Endothelial cell of umbilical vein (primary cell): Measurements from ENCODE around the gene NR2C2. TPM values are rescaled to one million over a fixed set of nuclear protein-coding genes. Genes with fewer than 3 reads are reported as not detected.

Source experiments
- BruUV-seq: library from RNA; stranded (reverse); fragments of 400-500 nt; replicated peaks from 2 replicates; lab custom pipeline; 2021; lab: Mats Ljungman, UMichigan
- CTCF ChIA-PET: fragments of 300-600, 350-600 bp; sonication (Branson Sonifier 250); formaldehyde crosslinking; loops from one replicate; lab custom pipeline; 2021; ENCODE audit warnings: antibody characterized with exemption, inconsistent platforms; lab: Charles Lee
- POLR2A ChIA-PET: fragments of 300-600, 350-600 bp; sonication (Branson Sonifier 250); formaldehyde crosslinking; loops from one replicate; lab custom pipeline; 2021; ENCODE audit warnings: antibody characterized with exemption, inconsistent platforms; lab: Charles Lee
- DNase-seq: peaks from one replicate; pipeline ENCODE4 v3.0.0-alpha.2; 2011; ENCODE audit warnings: low read depth, low spot score
- FAIRE-seq: peaks from 2 replicates; lab custom pipeline; 2011; peaks lifted over from hg19 to GRCh38; lab: Jason Lieb, UNC
- H2AFZ ChIP-seq: 2 replicates; pipeline ENCODE4 v1.6.0; 2012; ENCODE audit warnings: low read depth, low read length, control low read depth, inconsistent platforms
- H3K27ac ChIP-seq: 2 replicates; pipeline ENCODE4 v1.5.1; 2011; ENCODE audit warnings: low read depth, mild to moderate bottlenecking, control low read depth, low read length, moderate library complexity; ENCODE audit not compliant: insufficient read depth
- H3K27me3 ChIP-seq, 2 experiments: 2 replicates each; pipeline versions ENCODE4 v1.6.0 to v1.6.1; 2011; ENCODE audit warnings: low read length in 2 of 2, mixed read lengths in 1 of 2; ENCODE audit not compliant: control insufficient read depth in 2 of 2, insufficient read depth in 2 of 2
- H3K36me3 ChIP-seq, 2 experiments: 2 replicates in 1 of 2; 3 replicates in 1 of 2; pipeline ENCODE4 v1.5.1; 2011; ENCODE audit warnings: low read length in 2 of 2, mild to moderate bottlenecking in 1 of 2, moderate library complexity in 1 of 2; ENCODE audit not compliant: control insufficient read depth in 2 of 2, insufficient read depth in 2 of 2; ENCODE audit errors: extremely low read depth in 1 of 2
- H3K4me1 ChIP-seq: 3 replicates; pipeline ENCODE4 v1.5.1; 2011; ENCODE audit warnings: mild to moderate bottlenecking, low read length; ENCODE audit not compliant: control insufficient read depth, insufficient read depth; ENCODE audit errors: extremely low read depth
- H3K4me2 ChIP-seq: 2 replicates; pipeline ENCODE4 v1.6.1; 2011; ENCODE audit warnings: low read length, control low read depth, mixed read lengths; ENCODE audit not compliant: insufficient read depth
- H3K4me3 ChIP-seq, 3 experiments: fragments of 200-600 bp in 1 of 3; sonication (generic), shearing (Covaris generic) in 1 of 3; replicated peaks in 1 of 3; 2 replicates each; pipeline ENCODE4 v1.5.1; 2011 to 2016; ENCODE audit warnings: control low read depth in 3 of 3, low read length in 3 of 3, mild to moderate bottlenecking in 2 of 3, inconsistent platforms in 1 of 3, low read depth in 1 of 3, moderate library complexity in 1 of 3; ENCODE audit not compliant: insufficient read depth in 1 of 3
- H3K79me2 ChIP-seq: 2 replicates; pipeline ENCODE4 v1.6.0; 2012; ENCODE audit warnings: low read length, inconsistent platforms; ENCODE audit not compliant: control insufficient read depth, insufficient read depth
- H3K9ac ChIP-seq: replicated peaks from 2 replicates; pipeline ENCODE3; 2011; ENCODE audit warnings: low read length, control low read depth; ENCODE audit not compliant: insufficient read depth; ENCODE audit errors: extremely low read depth
- H3K9me1 ChIP-seq: replicated peaks from 3 replicates; pipeline ENCODE4 v1.6.0; 2011; ENCODE audit warnings: mild to moderate bottlenecking, low read length; ENCODE audit not compliant: control insufficient read depth, insufficient read depth; ENCODE audit errors: extremely low read depth
- H3K9me3 ChIP-seq: replicated peaks from 2 replicates; pipeline ENCODE4 v1.5.1; 2012; ENCODE audit warnings: low read length, inconsistent platforms; ENCODE audit not compliant: control insufficient read depth, insufficient read depth
- H4K20me1 ChIP-seq: replicated peaks from 2 replicates; pipeline ENCODE3; 2011; ENCODE audit warnings: mild to moderate bottlenecking, low read length; ENCODE audit not compliant: control insufficient read depth, insufficient read depth; ENCODE audit errors: extremely low read depth
- CTCF ChIP-seq, 2 donors: IDR thresholded peaks; 1 replicate in 1 of 2; 2 replicates in 1 of 2; pipeline ENCODE4 v1.5.1; 2011; ENCODE audit warnings: low read length in 2 of 2, mild to moderate bottlenecking in 2 of 2, moderate library complexity in 2 of 2, control low read depth in 1 of 2, inconsistent platforms in 1 of 2, low read depth in 1 of 2; ENCODE audit not compliant: insufficient read depth in 1 of 2; ENCODE audit errors: extremely low read depth in 1 of 2
- EZH2 ChIP-seq: IDR thresholded peaks from 2 replicates; pipeline ENCODE4 v1.6.1; 2012; ENCODE audit warnings: borderline replicate concordance, low read depth, mild to moderate bottlenecking, moderate library complexity, low read length, inconsistent platforms; ENCODE audit not compliant: severe bottlenecking
- FOS ChIP-seq: IDR thresholded peaks from 2 replicates; pipeline ENCODE4 v1.6.1; 2011; ENCODE audit warnings: mild to moderate bottlenecking, low read length, moderate library complexity, borderline replicate concordance; ENCODE audit not compliant: insufficient read depth
- GATA2 ChIP-seq: IDR thresholded peaks from 2 replicates; pipeline ENCODE4 v1.7.0; 2011; ENCODE audit warnings: low read depth, mild to moderate bottlenecking, moderate library complexity, mixed read lengths, low read length; ENCODE audit not compliant: insufficient read length, insufficient read depth
- JUN ChIP-seq: IDR thresholded peaks from 2 replicates; pipeline ENCODE4 v1.6.1; 2011; ENCODE audit warnings: borderline replicate concordance, low read depth; ENCODE audit not compliant: insufficient read length, insufficient read depth
- MAX ChIP-seq: IDR thresholded peaks from 2 replicates; pipeline ENCODE4 v1.6.1; 2011; ENCODE audit not compliant: insufficient read depth, insufficient read length
- MYC ChIP-seq: IDR thresholded peaks from one replicate; pipeline ENCODE4 v1.6.1; 2011; ENCODE audit warnings: mild to moderate bottlenecking, low read depth, low read length
- POLR2A ChIP-seq: IDR thresholded peaks from 2 replicates; pipeline ENCODE4 v1.6.1; 2012; ENCODE audit warnings: low read depth, mild to moderate bottlenecking, control low read depth, low read length
- POLR2AphosphoS5 ChIP-seq: IDR thresholded peaks from 2 replicates; pipeline ENCODE4 v1.6.1; 2012; ENCODE audit warnings: low read depth, mild to moderate bottlenecking, control low read depth, low read length, moderate library complexity; ENCODE audit not compliant: insufficient read depth
- dilution Hi-C: fragments of 300-500 bp; cut with MboI; formaldehyde crosslinking; loops from one replicate; pipeline ENCODE4 v1.15.0; 2019; ENCODE audit warnings: low sequenced_read_pairs; ENCODE audit not compliant: extremely low pct_ligation_motif_present
- intact Hi-C: fragments of 100-400 bp; cut with micrococcal nuclease; formaldehyde crosslinking; loops from one replicate; pipeline ENCODE4 v1.10.0; 2022
- polyA plus RNA-seq, 4 experiments: library from polyadenylated mRNA; depleted of rRNA in 3 of 4; stranded (reverse) in 3 of 4; unstranded in 1 of 4; fragments of >200 nt; gene quantifications; 2 replicates each; pipeline versions ENCODE4 v1.2.1 to v1.2.3, GENCODE V29; 2011 to 2012; ENCODE audit warnings: missing spikeins in 1 of 4
- total RNA-seq: library from RNA; stranded (reverse); gene quantifications from 2 replicates; pipeline ENCODE4 v1.2.3, GENCODE V29; 2021

The NR2C2 gene
- total and polyA plus RNA-seq, 2 donors (not counting 3 experiments of a cell fraction or from before 2014, with no cell fraction given), result 20.3 to 59.8 TPM

DNA sequence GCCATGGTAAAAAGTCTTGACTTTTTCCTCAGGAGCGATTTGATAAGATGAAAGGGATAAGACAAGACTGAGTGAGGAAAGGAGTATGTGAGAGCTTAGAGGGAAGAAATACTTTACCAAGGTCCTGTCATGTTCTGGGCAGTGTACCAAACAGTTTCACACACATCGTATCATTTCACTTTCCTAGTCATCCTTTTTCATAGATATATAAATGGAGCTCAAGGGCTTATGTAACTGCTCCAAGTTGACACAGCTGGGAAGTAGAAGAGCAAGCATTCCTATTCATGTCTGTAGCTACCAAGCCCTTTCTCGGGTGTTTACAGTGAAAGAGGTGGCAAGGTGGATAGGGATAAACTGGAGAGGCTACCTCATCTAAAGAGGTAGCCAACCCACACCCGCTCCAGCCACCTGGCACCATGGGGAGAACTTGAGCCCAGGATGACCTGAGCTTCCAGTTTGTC lies 60.3 kb downstream of the NR2C2 start:
- TF ChIP-seq GATA2 (no peak), JUN (no peak)
- Histone ChIP-seq H3K4me3 (no peak overlapping the region), H3K4me1 (no peaks in the 10 kb centered on the region), H3K36me3 (peaks cover 0 to 7% of the 10 kb centered on the region in 2 experiments), H3K27ac (no peak overlapping the region), H3K9me3 (no peaks in the 10 kb centered on the region), H3K4me2 (no peak overlapping the region), H2AFZ (no peak overlapping the region), H3K27me3 (no peaks in the 10 kb centered on the region), H4K20me1 (no peaks in the 10 kb centered on the region), H3K9ac (no peak overlapping the region), H3K79me2 (peaks cover 6% of the 10 kb centered on the region), H3K9me1 (no peaks in the 10 kb centered on the region)
- ChIA-PET POLR2A (no interaction called here), CTCF (interaction anchor here (1.0 kb wide), 1 partner anchor 42 kb away, joined by 3 read pairs; no protein-coding TSS in a partner anchor)
- intact Hi-C loops (no loop called here), dilution Hi-C loops (no loop called here)
- FAIRE-seq (no peak), DNase-seq (no peak)
- BruUV-seq, result no TSS peak

DNA sequence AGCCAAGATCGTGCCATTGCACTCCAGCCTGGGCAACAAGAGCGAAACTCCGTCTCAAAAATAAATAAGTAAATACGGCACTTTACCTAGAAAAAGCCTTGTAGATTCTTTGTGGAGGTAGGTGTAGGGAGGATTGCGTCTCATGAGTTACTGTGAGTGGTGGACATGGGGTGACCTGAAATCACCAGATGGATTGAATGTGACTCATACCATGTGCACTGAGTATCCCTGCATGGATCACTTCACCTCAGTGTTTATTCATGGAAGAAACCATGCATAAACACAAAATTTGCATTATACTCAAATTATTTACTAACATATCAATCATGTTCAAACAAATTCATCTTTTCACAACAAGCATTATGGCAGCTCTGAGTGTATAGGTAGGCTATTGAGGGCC lies 61.8 kb downstream of the NR2C2 start:
- no peak for DNase-seq
- H3K36me3 ChIP-seq, result peaks cover 6 to 15% of the 10 kb centered on the region in 2 experiments

More for the DNA sequence above, 61.8 kb downstream of the NR2C2 start:
- no peak overlapping the region for H2AFZ ChIP-seq
- POLR2A ChIA-PET, result no interaction called here
- H3K9me3 ChIP-seq, result no peaks in the 10 kb centered on the region
- TF ChIP-seq MYC, result no peak
- no peak for TF ChIP-seq FOS
- no peak for TF ChIP-seq MAX
- TF ChIP-seq POLR2AphosphoS5, result no peak
- no peak for TF ChIP-seq POLR2A
- no peak for TF ChIP-seq GATA2
- TF ChIP-seq JUN, result no peak
- TF ChIP-seq EZH2, result no peak
- TF ChIP-seq CTCF (IDR thresholded peaks at IDR 0.05; ENCODE audit: extremely low read depth in 1 of 2, insufficient read depth in 1 of 2, low read depth in 1 of 2, low read length in 2 of 2), result no peak
- intact Hi-C loops, result no loop called here
- no peaks in the 10 kb centered on the region for H3K9me1 ChIP-seq
- no peak overlapping the region for H3K9ac ChIP-seq
- H3K79me2 ChIP-seq, result no peaks in the 10 kb centered on the region
- H4K20me1 ChIP-seq, result no peaks in the 10 kb centered on the region
- H3K4me3 ChIP-seq, result no peak overlapping the region
- no peak overlapping the region for H3K27ac ChIP-seq
- CTCF ChIA-PET, result no interaction called here
- H3K27me3 ChIP-seq, result no peaks in the 10 kb centered on the region
- H3K4me2 ChIP-seq, result no peak overlapping the region
- dilution Hi-C loops, result no loop called here
- FAIRE-seq, result no peak
- H3K4me1 ChIP-seq, result no peaks in the 10 kb centered on the region
- BruUV-seq, result no TSS peak
